Lower leg skin (tissue), 3 donors: ENCODE results near the gene LRRC55.

Experiments
- CTCF ChIP-seq, 3 donors: fragments of 450-650 bp; IDR thresholded peaks; one replicate each; pipeline ENCODE4 v1.5.1; 2016; ENCODE audit warnings: antibody characterized with exemption in 3 of 3, mild to moderate bottlenecking in 3 of 3, moderate library complexity in 2 of 3
- POLR2A ChIP-seq, 2 donors: fragments of 450-650 bp; IDR thresholded peaks; one replicate each; pipeline ENCODE4 v1.6.1; 2016 to 2017; ENCODE audit warnings: antibody characterized with exemption in 2 of 2, mild to moderate bottlenecking in 1 of 2, moderate library complexity in 1 of 2

DNA sequence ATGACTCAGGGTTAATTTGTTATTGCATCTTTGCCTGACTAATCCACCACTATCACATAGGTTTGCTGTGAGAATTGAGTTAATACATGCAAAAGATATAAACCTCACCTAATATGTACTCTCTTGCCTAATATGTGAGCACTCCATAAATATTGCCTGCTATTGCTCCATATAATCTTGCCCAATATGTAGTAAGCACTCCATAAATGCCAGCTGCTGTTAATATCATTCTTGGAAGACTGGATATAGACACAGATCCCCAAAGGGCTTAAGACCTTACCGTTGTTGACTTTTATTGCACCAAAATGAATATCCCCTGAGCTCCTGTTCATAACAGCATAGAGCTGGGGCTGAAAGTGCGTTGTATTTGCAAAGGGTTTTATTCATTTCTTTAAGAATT, 27.0 kb upstream of the LRRC55 start:
- TF ChIP-seq CTCF (IDR thresholded peaks at IDR 0.05) (no peak), POLR2A (IDR thresholded peaks at IDR 0.05) (no peak)
